ENCODE results near the gene ACACA. TPM values are rescaled to one million over a fixed set of nuclear protein-coding genes. Genes with fewer than 3 reads are reported as not detected.
A peak's percentile ranks its signal among the peaks of the same experiment; 100 is the strongest.
"Not testable (repeated sequence)": the region's sequence is repeated elsewhere in the genome, so short reads cannot be mapped to it uniquely, and the experiment has no call there.

ACACA gene
- total RNA-seq, 2 experiments from 2014 or later: 58.2 to 64.4 TPM

- ChIA-PET POLR2A (no interaction called here), CTCF (no interaction called here)
- no peak for DNase-seq
- peaks cover 26% of the 10 kb centered on the region for H3K36me3 Mint-ChIP-seq
- no peak overlapping the region for H3K4me3 Mint-ChIP-seq
- H3K27me3 Mint-ChIP-seq: no peaks in the 10 kb centered on the region
- H3K27ac Mint-ChIP-seq: peak overlapping the region; percentile 13
- H3K4me1 Mint-ChIP-seq (ENCODE audit: low read depth): peaks cover 7% of the 10 kb centered on the region
- intact Hi-C loops (cut with micrococcal nuclease): no loop called here
- H3K9me3 Mint-ChIP-seq: no peaks in the 10 kb centered on the region
Measured at GRCh38 chr17:37147301-37147812, 259.3 kb downstream of the ACACA start.

DNA sequence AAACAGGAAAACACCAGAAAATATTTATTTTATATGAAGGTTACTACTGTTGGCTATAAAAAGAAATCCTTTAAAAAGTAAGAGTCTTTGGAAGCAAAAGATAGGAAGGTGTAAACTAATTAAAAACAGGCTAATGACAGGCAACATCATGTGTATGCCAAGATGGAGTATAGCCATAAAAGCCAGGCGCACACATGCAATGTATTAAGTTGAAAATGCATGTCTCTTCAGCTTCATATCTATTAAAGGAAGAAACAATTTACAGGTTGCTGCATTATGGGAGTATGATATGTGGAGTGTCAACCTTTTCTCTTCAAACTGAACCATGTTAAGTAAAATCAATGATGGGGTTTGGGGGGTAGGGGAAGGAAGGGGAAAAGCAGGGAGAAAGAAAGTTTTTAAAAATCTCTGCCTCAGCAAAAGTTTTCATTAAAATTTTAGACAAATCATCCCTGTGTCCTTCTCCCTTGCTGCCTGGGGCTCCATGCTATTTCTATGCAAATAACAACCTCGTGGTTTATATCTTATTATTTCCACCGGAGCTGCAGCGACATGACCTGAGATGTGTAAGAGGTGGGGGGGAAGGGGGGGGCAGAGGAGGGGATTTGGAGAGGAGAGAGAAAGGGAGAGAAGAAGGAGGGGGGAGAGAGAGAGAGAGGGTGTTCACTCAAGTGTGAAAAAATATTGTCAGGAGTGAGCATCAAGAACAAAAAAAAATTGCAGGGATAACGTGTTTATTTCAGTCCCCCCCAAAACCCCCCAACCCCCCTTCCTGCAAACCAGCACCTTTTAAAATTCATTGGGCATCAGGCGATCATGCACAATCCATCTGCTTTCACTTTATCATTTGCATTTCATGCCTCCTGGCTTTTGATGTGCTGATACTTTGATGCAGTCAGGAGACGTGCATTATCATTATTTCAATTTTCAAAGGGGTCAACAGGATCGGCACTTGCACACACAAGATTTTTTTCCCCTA is 260.3 kb downstream of the ACACA start:
- no peak for DNase-seq
- intact Hi-C loops (cut with micrococcal nuclease): no loop called here
- Mint-ChIP-seq H3K27me3 (no peaks in the 10 kb centered on the region), H3K4me3 (no peak overlapping the region), H3K36me3 (peaks cover 28% of the 10 kb centered on the region), H3K9me3 (no peaks in the 10 kb centered on the region), H3K27ac (no peak overlapping the region), H3K4me1 (ENCODE audit: low read depth) (peaks cover 7% of the 10 kb centered on the region)
- POLR2A ChIA-PET: no interaction called here
- CTCF ChIA-PET: no interaction called here

DNA sequence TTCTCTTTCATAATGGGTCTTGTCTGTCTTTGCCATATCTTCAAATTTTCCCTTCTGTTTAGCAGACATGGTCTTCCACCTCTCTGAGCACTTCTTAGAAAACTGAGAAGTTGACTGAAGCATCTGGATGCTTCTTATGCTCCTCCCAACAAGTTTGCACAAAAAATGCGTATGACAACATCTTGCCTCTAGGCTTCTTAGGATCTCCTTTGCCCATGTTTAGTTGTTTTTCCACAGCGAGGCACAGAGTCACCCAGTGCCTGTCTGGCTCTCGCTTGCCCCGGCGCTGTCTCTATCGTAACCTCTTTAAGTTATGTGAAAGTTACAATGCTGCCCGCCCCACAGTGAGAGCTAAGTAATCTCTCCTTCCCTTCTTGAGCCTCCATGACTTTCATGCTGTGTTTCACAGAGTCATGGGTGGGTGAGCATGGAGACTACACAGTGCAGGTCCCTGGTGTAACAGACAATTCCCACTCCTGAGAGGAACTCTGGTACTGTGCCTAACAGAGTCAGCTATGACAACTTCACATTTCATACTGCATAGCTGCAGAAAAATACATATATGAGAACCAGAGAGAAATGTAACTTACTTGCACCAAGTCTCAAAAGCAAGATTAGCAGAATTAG is 262.4 kb downstream of the ACACA start:
- ChIA-PET CTCF (no interaction called here), POLR2A (no interaction called here)
- H3K27me3 Mint-ChIP-seq: no peaks in the 10 kb centered on the region
- no peaks in the 10 kb centered on the region for H3K9me3 Mint-ChIP-seq
- no peak for DNase-seq
- peaks cover 22% of the 10 kb centered on the region for H3K36me3 Mint-ChIP-seq
- H3K4me1 Mint-ChIP-seq (ENCODE audit: low read depth): peaks cover 7% of the 10 kb centered on the region
- no peak overlapping the region for H3K27ac Mint-ChIP-seq
- no peak overlapping the region for H3K4me3 Mint-ChIP-seq
- intact Hi-C loops (cut with micrococcal nuclease): no loop called here

DNA sequence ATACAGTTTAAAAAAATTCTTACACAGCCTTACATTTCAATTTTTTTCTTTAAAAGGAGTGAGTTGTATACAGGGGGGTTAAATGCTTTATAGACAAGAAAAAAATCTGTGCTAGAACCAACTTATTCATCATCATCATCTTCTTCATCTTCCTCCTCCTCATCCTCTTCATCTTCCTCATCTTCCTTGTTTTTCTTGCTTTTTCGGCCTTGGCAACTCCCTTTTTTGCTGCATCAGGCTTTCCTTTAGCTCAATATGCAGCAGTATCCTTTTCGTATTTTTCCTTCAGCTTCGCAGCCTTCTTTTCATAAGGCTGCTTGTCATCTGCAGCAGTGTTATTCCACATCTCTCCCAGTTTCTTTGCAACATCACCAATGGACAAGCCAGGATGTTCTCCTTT is 263.1 kb downstream of the ACACA start:
- H3K4me3 Mint-ChIP-seq; POLR2A ChIA-PET; CTCF ChIA-PET; intact Hi-C loops (cut with micrococcal nuclease); H3K4me1 Mint-ChIP-seq (ENCODE audit: low read depth); H3K27me3 Mint-ChIP-seq; H3K9me3 Mint-ChIP-seq; H3K27ac Mint-ChIP-seq; DNase-seq: not testable (repeated sequence)
- peaks cover 16% of the 10 kb centered on the region for H3K36me3 Mint-ChIP-seq

GRCh38 chr17:37142294-37142896 is 264.2 kb downstream of the ACACA start:
- Mint-ChIP-seq H3K27ac (no peak overlapping the region), H3K4me3 (no peak overlapping the region), H3K4me1 (ENCODE audit: low read depth) (peaks cover 7% of the 10 kb centered on the region), H3K9me3 (no peaks in the 10 kb centered on the region), H3K27me3 (no peaks in the 10 kb centered on the region), H3K36me3 (peaks cover 20% of the 10 kb centered on the region)
- intact Hi-C loops (cut with micrococcal nuclease): no loop called here
- CTCF ChIA-PET: no interaction called here
- POLR2A ChIA-PET: no interaction called here
- DNase-seq: no peak

DNA sequence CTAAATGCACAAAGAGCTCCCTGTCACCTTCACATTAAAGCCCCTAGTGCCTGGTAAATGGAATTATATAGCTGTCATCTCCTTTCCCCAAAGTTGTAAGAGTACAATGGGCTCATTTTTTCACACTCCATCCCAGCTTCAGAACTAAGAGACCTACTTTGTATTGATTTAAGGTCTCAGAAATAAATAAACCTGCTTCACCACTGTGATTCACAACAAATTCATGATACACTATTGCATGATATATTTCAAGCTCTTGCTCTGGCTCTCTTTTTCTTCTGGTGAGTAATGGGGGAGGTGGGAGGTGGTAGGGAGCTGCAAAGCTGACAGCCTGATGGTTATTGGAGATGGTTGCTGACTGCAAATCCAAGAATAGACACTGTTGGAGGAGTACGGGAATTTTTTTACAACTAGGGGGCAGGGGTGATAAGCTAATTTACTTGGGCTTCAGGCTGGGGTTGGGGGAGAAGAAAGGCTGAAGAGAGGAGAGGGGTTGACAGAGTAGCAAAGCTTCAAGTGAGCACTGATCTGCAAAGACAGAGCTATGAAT is 268.0 kb downstream of the ACACA start:
- POLR2A ChIA-PET: no interaction called here

DNA sequence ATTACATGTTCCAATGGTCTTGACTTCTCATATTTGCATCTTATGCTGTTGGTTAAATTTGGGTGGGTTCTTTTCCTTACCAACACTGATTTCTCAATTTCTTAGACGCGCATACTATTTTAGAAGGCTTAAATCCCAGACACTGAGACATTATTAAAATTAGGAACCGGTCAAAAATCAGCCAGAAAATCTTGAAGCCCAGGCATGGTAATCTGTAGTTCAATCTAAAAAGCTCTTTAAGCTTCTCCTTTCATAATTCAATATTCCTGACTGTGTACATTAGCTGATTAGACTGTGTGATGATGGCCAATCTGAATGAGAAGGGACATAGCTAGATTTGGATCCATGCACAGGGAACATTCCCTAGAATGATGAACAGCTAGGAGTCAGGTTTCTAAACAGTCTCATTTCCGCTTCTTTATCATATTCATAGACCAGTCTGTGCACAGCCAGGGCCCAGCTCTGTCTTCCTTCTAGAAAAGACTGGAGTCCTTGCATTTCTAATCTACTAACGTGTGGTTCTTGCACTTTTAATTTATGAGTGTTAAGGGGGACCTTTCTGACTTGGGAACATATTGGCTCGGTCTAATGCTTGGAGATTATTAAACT is 268.6 kb downstream of the ACACA start:
- intact Hi-C loops (cut with micrococcal nuclease): no loop called here
- Mint-ChIP-seq H3K36me3 (peaks cover 15% of the 10 kb centered on the region), H3K4me1 (ENCODE audit: low read depth) (no peaks in the 10 kb centered on the region), H3K4me3 (no peak overlapping the region), H3K27me3 (no peaks in the 10 kb centered on the region), H3K27ac (no peak overlapping the region), H3K9me3 (no peaks in the 10 kb centered on the region)
- no peak for DNase-seq
- CTCF ChIA-PET: interaction anchor here (0.6 kb wide), 1 partner anchor 117 kb away, joined by 3 read pairs; no protein-coding TSS in a partner anchor
- POLR2A ChIA-PET: no interaction called here

More for the DNA sequence above, 268.0 kb downstream of the ACACA start:
- H3K4me3 Mint-ChIP-seq: no peak overlapping the region
- no peaks in the 10 kb centered on the region for H3K9me3 Mint-ChIP-seq
- intact Hi-C loops (cut with micrococcal nuclease): no loop called here
- no peak overlapping the region for H3K27ac Mint-ChIP-seq
- H3K4me1 Mint-ChIP-seq (ENCODE audit: low read depth): no peaks in the 10 kb centered on the region
- no peaks in the 10 kb centered on the region for H3K27me3 Mint-ChIP-seq
- DNase-seq: no peak
- peaks cover 13% of the 10 kb centered on the region for H3K36me3 Mint-ChIP-seq
- CTCF ChIA-PET: interaction anchor here (1.2 kb wide), 1 partner anchor 17 kb away, joined by 3 read pairs; no protein-coding TSS in a partner anchor

- ChIA-PET CTCF (interaction anchor here (0.6 kb wide), 1 partner anchor 118 kb away, joined by 3 read pairs; no protein-coding TSS in a partner anchor), POLR2A (no interaction called here)
- no peak overlapping the region for H3K4me3 Mint-ChIP-seq
- no peak overlapping the region for H3K27ac Mint-ChIP-seq
- no peaks in the 10 kb centered on the region for H3K4me1 Mint-ChIP-seq (ENCODE audit: low read depth)
- peaks cover 13% of the 10 kb centered on the region for H3K36me3 Mint-ChIP-seq
- H3K27me3 Mint-ChIP-seq: no peaks in the 10 kb centered on the region
- no peak for DNase-seq
- intact Hi-C loops (cut with micrococcal nuclease): no loop called here
- no peaks in the 10 kb centered on the region for H3K9me3 Mint-ChIP-seq
Measured at GRCh38 chr17:37137070-37137610, 269.5 kb downstream of the ACACA start.

DNA sequence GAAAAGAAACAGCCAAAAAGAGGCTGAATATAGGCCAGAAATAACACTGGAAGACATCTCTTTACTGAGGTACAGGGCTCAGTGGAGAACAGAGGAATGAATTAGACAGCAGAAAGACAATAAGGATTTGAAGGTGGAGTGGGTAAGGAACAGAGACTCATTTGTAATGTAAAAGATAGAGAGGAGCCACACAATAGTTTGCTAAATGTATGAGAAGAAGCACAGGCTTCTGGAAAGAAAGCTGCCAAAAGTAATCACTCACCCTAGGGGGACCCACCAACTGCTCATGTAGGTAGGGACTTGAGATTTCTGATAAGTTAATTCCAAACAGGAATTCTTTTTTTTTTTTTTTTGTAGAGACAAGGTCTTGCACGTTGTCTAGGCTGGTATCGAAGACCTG is 271.1 kb downstream of the ACACA start:
- Mint-ChIP-seq H3K9me3 (no peaks in the 10 kb centered on the region), H3K27ac (no peak overlapping the region), H3K27me3 (no peaks in the 10 kb centered on the region), H3K36me3 (peaks cover 13% of the 10 kb centered on the region), H3K4me1 (ENCODE audit: low read depth) (no peaks in the 10 kb centered on the region), H3K4me3 (no peak overlapping the region)
- ChIA-PET CTCF (no interaction called here), POLR2A (no interaction called here)
- no peak for DNase-seq
- intact Hi-C loops (cut with micrococcal nuclease): no loop called here

DNA sequence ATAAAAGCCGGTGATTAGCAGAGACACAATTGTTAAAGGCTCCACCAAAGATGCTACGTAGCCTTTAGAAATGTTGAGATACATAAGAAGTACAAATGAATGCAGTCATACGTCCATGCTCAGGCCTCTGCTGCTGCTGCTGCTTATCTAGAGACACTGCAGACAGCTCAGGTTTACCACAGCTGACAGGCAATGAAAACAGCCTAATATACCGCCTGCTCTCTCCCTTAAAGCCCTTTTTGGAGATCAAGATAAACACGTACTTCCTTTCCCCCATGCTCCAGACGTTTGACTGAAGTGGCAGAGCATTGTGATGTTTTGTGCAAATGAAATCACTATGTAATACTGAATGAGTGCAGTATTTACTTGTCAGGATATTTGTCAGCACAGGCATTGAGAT is 272.6 kb downstream of the ACACA start:
- H3K36me3 Mint-ChIP-seq: peaks cover 22% of the 10 kb centered on the region
- no peak overlapping the region for H3K4me3 Mint-ChIP-seq
- ChIA-PET POLR2A (no interaction called here), CTCF (no interaction called here)
- intact Hi-C loops (cut with micrococcal nuclease): no loop called here
- no peaks in the 10 kb centered on the region for H3K9me3 Mint-ChIP-seq
- no peaks in the 10 kb centered on the region for H3K27me3 Mint-ChIP-seq
- H3K27ac Mint-ChIP-seq: no peak overlapping the region
- no peak for DNase-seq
- no peaks in the 10 kb centered on the region for H3K4me1 Mint-ChIP-seq (ENCODE audit: low read depth)

- ChIA-PET CTCF (no interaction called here), POLR2A (no interaction called here)
- no peaks in the 10 kb centered on the region for H3K27me3 Mint-ChIP-seq
- H3K4me3 Mint-ChIP-seq: no peak overlapping the region
- no peak for DNase-seq
- no peaks in the 10 kb centered on the region for H3K4me1 Mint-ChIP-seq (ENCODE audit: low read depth)
- no peak overlapping the region for H3K27ac Mint-ChIP-seq
- H3K9me3 Mint-ChIP-seq: no peaks in the 10 kb centered on the region
- peaks cover 26% of the 10 kb centered on the region for H3K36me3 Mint-ChIP-seq
- intact Hi-C loops (cut with micrococcal nuclease): no loop called here
Measured at GRCh38 chr17:37133136-37133535, 273.5 kb downstream of the ACACA start.
